T-helper 1 cell treated with Interleukin-12 subunit alpha and Interleukin-12 subunit beta and Interleukin-4 antibody, amounts not matched to agents 30 μg/mL and 1 μg/mL, for 36 hours (primary cell): ENCODE measurements around the gene STRAP.
"Not testable (repeated sequence)": the region's sequence is repeated elsewhere in the genome, so short reads cannot be mapped to it uniquely, and the experiment has no call there.

Experiments
- H3K27ac Mint-ChIP-seq: one replicate; pipeline ENCODE4 v1.8.0; 2021; ENCODE audit warnings: mild to moderate bottlenecking, mixed read lengths
- H3K27me3 Mint-ChIP-seq: one replicate; pipeline ENCODE4 v1.8.0; 2021; ENCODE audit warnings: low read depth, mixed read lengths
- H3K36me3 Mint-ChIP-seq: one replicate; pipeline ENCODE4 v1.8.0; 2021; ENCODE audit warnings: low read depth, mixed read lengths
- H3K4me1 Mint-ChIP-seq: one replicate; pipeline ENCODE4 v1.8.0; 2021; ENCODE audit warnings: low read depth, mixed read lengths
- H3K4me3 Mint-ChIP-seq: one replicate; pipeline ENCODE4 v1.8.0; 2021; ENCODE audit warnings: mild to moderate bottlenecking, moderate library complexity, mixed read lengths
- H3K9me3 Mint-ChIP-seq: one replicate; pipeline ENCODE4 v1.8.0; 2021; ENCODE audit warnings: mixed read lengths

Gene STRAP

GRCh38 chr12:15856097-15856982 lies 25.8 kb upstream of the STRAP start:
- Mint-ChIP-seq H3K36me3 (no peaks in the 10 kb centered on the region), H3K4me3 (no peak overlapping the region), H3K27ac (no peak overlapping the region), H3K9me3 (no peaks in the 10 kb centered on the region), H3K27me3 (peaks cover 31% of the 10 kb centered on the region), H3K4me1 (no peaks in the 10 kb centered on the region)

DNA sequence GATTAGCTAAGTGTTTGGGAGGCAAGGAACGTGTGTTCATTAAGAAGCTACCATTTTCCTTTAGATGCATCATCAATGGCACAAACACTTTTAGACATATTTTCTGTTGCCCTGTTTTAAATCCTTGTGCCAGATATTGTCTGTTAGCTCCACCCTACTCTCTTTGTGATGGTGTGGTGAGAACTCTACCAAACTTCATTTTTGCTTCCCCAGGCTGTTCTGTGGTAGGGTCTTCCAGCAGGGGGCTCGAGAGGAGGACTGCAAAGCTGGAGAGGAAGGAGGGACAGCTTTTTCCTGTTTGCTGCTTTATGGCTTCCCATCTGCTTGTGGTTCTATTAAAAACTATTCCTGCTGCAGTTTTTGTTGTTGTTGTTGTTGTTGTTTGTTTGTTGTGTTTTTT lies 23.8 kb upstream of the STRAP start:
- no peaks in the 10 kb centered on the region for H3K4me1 Mint-ChIP-seq
- no peak overlapping the region for H3K4me3 Mint-ChIP-seq
- H3K27ac Mint-ChIP-seq = no peak overlapping the region
- H3K36me3 Mint-ChIP-seq = no peaks in the 10 kb centered on the region
- no peaks in the 10 kb centered on the region for H3K9me3 Mint-ChIP-seq
- H3K27me3 Mint-ChIP-seq = peaks cover 36% of the 10 kb centered on the region

DNA sequence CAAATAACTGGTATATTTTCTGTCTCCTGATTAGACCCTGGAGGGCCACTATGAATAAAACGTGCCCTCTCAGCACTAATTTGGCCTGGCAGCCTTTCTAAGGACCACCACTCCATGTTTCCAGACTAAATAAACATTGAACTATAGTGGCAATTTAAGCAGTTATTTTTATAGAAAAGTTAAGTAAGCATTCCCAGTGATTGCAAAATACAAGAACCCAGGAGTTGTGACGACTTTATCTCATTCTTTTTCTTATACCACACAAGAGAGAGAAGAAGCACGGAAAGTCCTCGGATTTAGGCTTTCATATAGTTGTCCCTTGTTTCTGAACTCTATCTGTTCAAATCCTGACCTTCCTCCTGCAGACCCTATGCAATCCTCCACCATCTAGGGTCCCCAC lies 23.1 kb upstream of the STRAP start:
- Mint-ChIP-seq H3K27me3 (peaks cover 41% of the 10 kb centered on the region), H3K9me3 (no peaks in the 10 kb centered on the region), H3K36me3 (no peaks in the 10 kb centered on the region), H3K27ac (no peak overlapping the region), H3K4me3 (no peak overlapping the region), H3K4me1 (peaks cover 5% of the 10 kb centered on the region)

DNA sequence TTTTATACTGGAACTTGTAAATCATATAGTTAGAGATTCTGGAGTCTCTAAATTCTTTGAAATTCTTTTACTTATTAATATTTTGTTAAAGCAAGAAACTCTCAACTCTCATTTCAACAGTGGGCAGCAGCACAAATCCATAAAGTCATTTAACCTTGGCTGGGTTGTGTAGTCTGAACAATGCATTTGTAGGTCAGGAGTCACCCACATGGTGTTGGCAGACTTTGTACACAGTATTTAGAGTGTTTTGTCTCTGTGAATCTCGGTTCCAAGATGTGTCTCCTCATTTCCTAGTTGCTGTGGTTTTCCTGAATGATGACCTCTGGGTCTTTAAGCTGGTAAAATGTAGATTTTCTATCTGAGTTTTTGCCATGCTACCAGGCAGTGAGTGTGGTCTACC lies 20.8 kb upstream of the STRAP start:
- no peak overlapping the region for H3K4me3 Mint-ChIP-seq
- H3K27ac Mint-ChIP-seq = no peak overlapping the region
- H3K36me3 Mint-ChIP-seq = no peaks in the 10 kb centered on the region
- peaks cover 41% of the 10 kb centered on the region for H3K27me3 Mint-ChIP-seq
- no peaks in the 10 kb centered on the region for H3K9me3 Mint-ChIP-seq
- H3K4me1 Mint-ChIP-seq = peaks cover 6% of the 10 kb centered on the region

GRCh38 chr12:15862840-15863239 lies 19.3 kb upstream of the STRAP start:
- Mint-ChIP-seq H3K4me3 (no peak overlapping the region), H3K36me3 (no peaks in the 10 kb centered on the region), H3K27ac (no peak overlapping the region), H3K9me3 (no peaks in the 10 kb centered on the region), H3K4me1 (peaks cover 6% of the 10 kb centered on the region), H3K27me3 (peaks cover 41% of the 10 kb centered on the region)

- Mint-ChIP-seq H3K9me3 (no peaks in the 10 kb centered on the region), H3K27ac (no peak overlapping the region), H3K4me1 (peaks cover 6% of the 10 kb centered on the region), H3K4me3 (no peak overlapping the region), H3K27me3 (peaks cover 38% of the 10 kb centered on the region), H3K36me3 (no peaks in the 10 kb centered on the region)
Observed at GRCh38 chr12:15863372-15863771, 18.8 kb upstream of the STRAP start.

DNA sequence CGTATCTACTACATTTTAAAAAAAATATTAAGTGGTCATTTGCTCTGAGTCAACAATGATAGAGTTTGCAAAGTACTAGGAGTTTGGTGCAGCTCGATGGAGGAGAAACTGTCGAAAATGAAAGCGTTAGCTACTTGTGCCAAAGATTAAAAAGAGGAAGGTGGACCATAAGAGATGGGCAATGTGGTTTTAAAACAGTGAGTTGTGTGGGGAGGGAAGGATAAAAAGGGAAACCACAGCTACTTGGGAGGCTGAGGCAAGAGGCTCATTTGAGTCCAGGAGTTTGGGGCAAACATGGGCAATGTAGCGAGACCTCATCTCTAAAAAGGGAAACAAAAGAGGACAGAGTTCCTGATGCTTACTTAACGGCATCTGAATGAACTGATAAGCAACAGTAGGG lies 18.2 kb upstream of the STRAP start:
- Mint-ChIP-seq H3K27me3 (peaks cover 32% of the 10 kb centered on the region), H3K4me3 (peak overlapping the region; percentile 25)

DNA sequence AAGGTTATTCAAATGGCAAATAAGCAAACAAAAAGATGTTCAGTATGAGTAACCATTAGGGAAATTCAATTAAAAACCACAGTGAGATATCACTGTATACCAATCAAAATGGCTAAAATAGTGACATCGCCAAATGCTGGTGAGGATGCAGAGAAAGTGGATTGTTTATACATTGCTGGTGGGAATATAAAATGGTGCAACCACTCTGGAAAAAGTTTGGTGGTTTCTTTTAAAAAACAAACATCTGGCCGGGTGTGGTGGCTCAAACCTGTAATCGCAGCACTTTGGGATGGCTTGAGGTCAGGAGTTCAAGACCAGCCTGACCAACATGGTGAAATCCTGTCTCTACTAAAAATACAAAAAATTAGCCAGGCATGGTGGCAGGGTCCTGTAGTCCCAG lies 14.0 kb upstream of the STRAP start:
- Mint-ChIP-seq H3K27ac (no peak overlapping the region), H3K4me3 (no peak overlapping the region)

More for the DNA sequence above, 18.2 kb upstream of the STRAP start:
- no peaks in the 10 kb centered on the region for H3K9me3 Mint-ChIP-seq
- no peaks in the 10 kb centered on the region for H3K36me3 Mint-ChIP-seq
- peaks cover 6% of the 10 kb centered on the region for H3K4me1 Mint-ChIP-seq
- no peak overlapping the region for H3K27ac Mint-ChIP-seq

DNA sequence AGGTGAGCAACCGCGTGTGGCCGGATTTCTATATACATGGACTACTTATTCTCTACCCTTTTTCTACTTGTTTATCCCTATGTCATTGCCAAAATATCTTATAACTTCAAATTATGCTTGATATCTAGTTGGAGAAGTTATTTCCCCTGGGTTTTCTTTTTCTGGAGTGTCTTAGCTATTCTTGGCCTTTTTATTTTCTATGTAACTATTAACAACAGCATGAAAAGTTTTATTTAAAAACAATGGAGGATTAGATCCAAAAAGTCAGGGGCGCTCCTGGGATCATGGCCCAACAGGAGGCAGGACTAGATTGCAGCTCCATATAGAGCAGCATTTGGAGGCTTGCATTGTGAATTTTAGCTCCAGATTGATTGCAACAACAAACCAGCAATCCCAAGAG lies 8.6 kb upstream of the STRAP start:
- peaks cover 25% of the 10 kb centered on the region for H3K27me3 Mint-ChIP-seq
- H3K9me3 Mint-ChIP-seq = no peaks in the 10 kb centered on the region
- H3K4me3 Mint-ChIP-seq = no peak overlapping the region
- no peak overlapping the region for H3K27ac Mint-ChIP-seq
- H3K36me3 Mint-ChIP-seq = no peaks in the 10 kb centered on the region
- peaks cover 6% of the 10 kb centered on the region for H3K4me1 Mint-ChIP-seq

More for the DNA sequence above, 14.0 kb upstream of the STRAP start:
- peaks cover 26% of the 10 kb centered on the region for H3K27me3 Mint-ChIP-seq
- H3K9me3 Mint-ChIP-seq = no peaks in the 10 kb centered on the region
- peaks cover 6% of the 10 kb centered on the region for H3K4me1 Mint-ChIP-seq
- H3K36me3 Mint-ChIP-seq = no peaks in the 10 kb centered on the region

- H3K4me3 Mint-ChIP-seq, H3K27ac Mint-ChIP-seq, H3K4me1 Mint-ChIP-seq, H3K36me3 Mint-ChIP-seq, H3K9me3 Mint-ChIP-seq: not testable (repeated sequence)
- H3K27me3 Mint-ChIP-seq = peaks cover 25% of the 10 kb centered on the region
Observed at GRCh38 chr12:15874556-15875145, 7.5 kb upstream of the STRAP start.

DNA sequence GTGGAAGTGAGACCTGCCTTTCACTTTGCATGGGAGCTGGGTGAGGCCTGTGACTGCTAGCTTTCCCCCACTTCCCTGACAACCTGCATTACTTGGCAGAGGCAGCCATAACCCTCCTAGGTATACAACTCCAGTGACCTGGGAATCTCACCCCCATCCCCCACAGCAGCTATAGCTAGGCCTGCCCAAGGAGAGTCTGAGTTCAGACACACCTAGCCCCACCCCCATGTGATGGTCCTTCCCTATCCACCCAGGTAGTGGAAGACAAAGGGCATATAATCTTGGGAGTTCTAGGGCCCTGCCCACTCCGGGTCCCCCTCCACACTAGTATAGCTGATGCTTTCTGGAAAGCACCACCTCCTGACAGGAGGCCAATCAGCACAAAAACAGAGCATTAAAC lies 6.3 kb upstream of the STRAP start:
- no peak overlapping the region for H3K4me3 Mint-ChIP-seq
- H3K4me1 Mint-ChIP-seq = peaks cover 9% of the 10 kb centered on the region
- H3K36me3 Mint-ChIP-seq = no peaks in the 10 kb centered on the region
- H3K27ac Mint-ChIP-seq = no peak overlapping the region
- no peaks in the 10 kb centered on the region for H3K9me3 Mint-ChIP-seq
- H3K27me3 Mint-ChIP-seq = peaks cover 16% of the 10 kb centered on the region

GRCh38 chr12:15879413-15879812 lies 2.8 kb upstream of the STRAP start:
- Mint-ChIP-seq H3K27ac (no peak overlapping the region), H3K4me1 (peaks cover 29% of the 10 kb centered on the region), H3K9me3 (no peaks in the 10 kb centered on the region), H3K36me3 (peaks cover 4% of the 10 kb centered on the region), H3K27me3 (peaks cover 11% of the 10 kb centered on the region), H3K4me3 (no peak overlapping the region)

GRCh38 chr12:15880721-15881120 lies 1.5 kb upstream of the STRAP start:
- Mint-ChIP-seq H3K4me3 (peak overlapping the region; percentile 56), H3K4me1 (peaks cover 32% of the 10 kb centered on the region), H3K36me3 (peaks cover 10% of the 10 kb centered on the region), H3K27me3 (peaks cover 11% of the 10 kb centered on the region), H3K9me3 (no peaks in the 10 kb centered on the region), H3K27ac (peak overlapping the region; percentile 26)

DNA sequence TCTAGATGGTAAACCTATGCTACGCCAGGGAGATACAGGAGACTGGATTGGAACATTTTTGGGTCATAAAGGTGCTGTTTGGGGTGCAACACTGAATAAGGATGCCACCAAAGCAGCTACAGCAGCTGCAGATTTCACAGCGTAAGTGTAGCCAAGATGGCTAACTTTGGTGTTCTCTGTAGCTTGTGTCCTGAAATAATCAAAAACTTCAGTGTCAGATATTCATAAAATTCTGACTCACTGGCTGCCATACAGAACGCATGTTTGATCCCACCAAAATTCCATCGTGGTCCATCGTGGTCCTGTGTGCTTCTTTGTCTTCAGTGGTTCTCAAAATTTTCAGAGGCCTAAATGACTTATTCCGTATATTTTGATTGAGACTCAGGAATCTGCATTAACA lies 1.3 kb downstream of the STRAP start:
- peaks cover 20% of the 10 kb centered on the region for H3K36me3 Mint-ChIP-seq
- peak overlapping the region; percentile 99 for H3K27ac Mint-ChIP-seq
- H3K4me1 Mint-ChIP-seq = peaks cover 45% of the 10 kb centered on the region
- H3K27me3 Mint-ChIP-seq = no peaks in the 10 kb centered on the region
- no peaks in the 10 kb centered on the region for H3K9me3 Mint-ChIP-seq
- peak overlapping the region; percentile 96 for H3K4me3 Mint-ChIP-seq

- no peaks in the 10 kb centered on the region for H3K9me3 Mint-ChIP-seq
- peaks cover 47% of the 10 kb centered on the region for H3K4me1 Mint-ChIP-seq
- H3K36me3 Mint-ChIP-seq = peaks cover 32% of the 10 kb centered on the region
- no peak overlapping the region for H3K4me3 Mint-ChIP-seq
- no peak overlapping the region for H3K27ac Mint-ChIP-seq
- no peaks in the 10 kb centered on the region for H3K27me3 Mint-ChIP-seq
Observed at GRCh38 chr12:15886372-15887042, 4.3 kb downstream of the STRAP start.
